IPS-18a (cell line): ENCODE measurements around the gene RAB28.
"Not testable (repeated sequence)": the region's sequence is repeated elsewhere in the genome, so short reads cannot be mapped to it uniquely, and the experiment has no call there.

ENCODE experiments used
- H3K27ac ChIP-seq: one replicate; pipeline ENCODE4 v1.5.1; 2013; ENCODE audit warnings: low read length
- H3K27me3 ChIP-seq: one replicate; pipeline ENCODE4 v1.6.1; 2013; ENCODE audit warnings: mild to moderate bottlenecking, low read length; ENCODE audit not compliant: control insufficient read depth, insufficient read depth
- H3K36me3 ChIP-seq: one replicate; pipeline ENCODE4 v1.6.1; 2013; ENCODE audit warnings: low read depth, low read length; ENCODE audit not compliant: control insufficient read depth
- H3K4me1 ChIP-seq: one replicate; pipeline ENCODE4 v1.6.1; 2013; ENCODE audit warnings: low read depth, low read length; ENCODE audit not compliant: control insufficient read depth
- H3K4me3 ChIP-seq: one replicate; pipeline ENCODE4 v1.5.1; 2013; ENCODE audit warnings: low read length
- H3K9ac ChIP-seq: one replicate; pipeline ENCODE4 v1.6.1; 2013; ENCODE audit warnings: mild to moderate bottlenecking, low read length, moderate library complexity
- H3K9me3 ChIP-seq: one replicate; pipeline ENCODE4 v1.6.1; 2013; ENCODE audit warnings: low read depth, low read length; ENCODE audit not compliant: control insufficient read depth

RAB28 gene

GRCh38 chr4:13399257-13399656 lies 84.9 kb downstream of the RAB28 start:
- no peak overlapping the region for H3K4me3 ChIP-seq
- H3K4me1 ChIP-seq = no peaks in the 10 kb centered on the region
- H3K36me3 ChIP-seq = no peaks in the 10 kb centered on the region

GRCh38 chr4:13396161-13396560 lies 88.0 kb downstream of the RAB28 start:
- Histone ChIP-seq H3K9me3 (no peaks in the 10 kb centered on the region), H3K36me3 (no peaks in the 10 kb centered on the region), H3K4me1 (no peaks in the 10 kb centered on the region), H3K27ac (no peak overlapping the region), H3K4me3 (no peak overlapping the region), H3K27me3 (no peaks in the 10 kb centered on the region), H3K9ac (no peak overlapping the region)

More at GRCh38 chr4:13399257-13399656, 84.9 kb downstream of the RAB28 start:
- Histone ChIP-seq H3K27ac (no peak overlapping the region), H3K9ac (no peak overlapping the region), H3K9me3 (no peaks in the 10 kb centered on the region), H3K27me3 (no peaks in the 10 kb centered on the region)

GRCh38 chr4:13389901-13390300 lies 94.2 kb downstream of the RAB28 start:
- not testable (repeated sequence) for H3K36me3 ChIP-seq, H3K27ac ChIP-seq, H3K4me1 ChIP-seq, H3K4me3 ChIP-seq, H3K9me3 ChIP-seq, H3K9ac ChIP-seq, H3K27me3 ChIP-seq

- Histone ChIP-seq H3K36me3 (no peaks in the 10 kb centered on the region), H3K27ac (no peak overlapping the region), H3K9ac (no peak overlapping the region), H3K9me3 (no peaks in the 10 kb centered on the region), H3K4me1 (no peaks in the 10 kb centered on the region), H3K27me3 (no peaks in the 10 kb centered on the region), H3K4me3 (no peak overlapping the region)
Observed at GRCh38 chr4:13386405-13387107, 97.6 kb downstream of the RAB28 start.

GRCh38 chr4:13384055-13384454 lies 100.1 kb downstream of the RAB28 start:
- Histone ChIP-seq H3K27me3 (no peaks in the 10 kb centered on the region), H3K27ac (no peak overlapping the region), H3K36me3 (no peaks in the 10 kb centered on the region), H3K4me1 (no peaks in the 10 kb centered on the region), H3K9ac (no peak overlapping the region), H3K4me3 (no peak overlapping the region), H3K9me3 (no peaks in the 10 kb centered on the region)

- no peak overlapping the region for H3K27ac ChIP-seq
- no peaks in the 10 kb centered on the region for H3K9me3 ChIP-seq
- H3K4me1 ChIP-seq = no peaks in the 10 kb centered on the region
- H3K9ac ChIP-seq = no peak overlapping the region
- H3K36me3 ChIP-seq = no peaks in the 10 kb centered on the region
- H3K4me3 ChIP-seq = no peak overlapping the region
- H3K27me3 ChIP-seq = no peaks in the 10 kb centered on the region
Observed at GRCh38 chr4:13378973-13379759, 105.0 kb downstream of the RAB28 start.

- Histone ChIP-seq H3K4me1 (no peaks in the 10 kb centered on the region), H3K9ac (no peak overlapping the region), H3K27ac (no peak overlapping the region), H3K36me3 (no peaks in the 10 kb centered on the region), H3K9me3 (no peaks in the 10 kb centered on the region), H3K27me3 (no peaks in the 10 kb centered on the region), H3K4me3 (no peak overlapping the region)
Observed at GRCh38 chr4:13371048-13371447, 113.1 kb downstream of the RAB28 start.

- Histone ChIP-seq H3K9me3 (no peaks in the 10 kb centered on the region), H3K4me1 (no peaks in the 10 kb centered on the region), H3K27me3 (no peaks in the 10 kb centered on the region), H3K4me3 (no peak overlapping the region), H3K36me3 (peaks cover 3% of the 10 kb centered on the region), H3K27ac (no peak overlapping the region), H3K9ac (no peak overlapping the region)
Observed at GRCh38 chr4:13368217-13368616, 115.9 kb downstream of the RAB28 start.

GRCh38 chr4:13367691-13368090 lies 116.4 kb downstream of the RAB28 start:
- Histone ChIP-seq H3K4me3 (no peak overlapping the region), H3K27me3 (no peaks in the 10 kb centered on the region), H3K9ac (no peak overlapping the region), H3K27ac (no peak overlapping the region), H3K36me3 (peaks cover 3% of the 10 kb centered on the region), H3K9me3 (no peaks in the 10 kb centered on the region), H3K4me1 (no peaks in the 10 kb centered on the region)

GRCh38 chr4:13367244-13367643 lies 116.9 kb downstream of the RAB28 start:
- H3K4me3 ChIP-seq = no peak overlapping the region
- H3K27ac ChIP-seq = no peak overlapping the region
- H3K9me3 ChIP-seq = no peaks in the 10 kb centered on the region

GRCh38 chr4:13365195-13365594 lies 118.9 kb downstream of the RAB28 start:
- H3K27ac ChIP-seq = no peak overlapping the region
- peaks cover 3% of the 10 kb centered on the region for H3K36me3 ChIP-seq
- H3K4me1 ChIP-seq = peaks cover 7% of the 10 kb centered on the region
- H3K4me3 ChIP-seq = no peak overlapping the region
- H3K27me3 ChIP-seq = no peaks in the 10 kb centered on the region
- H3K9me3 ChIP-seq = no peaks in the 10 kb centered on the region
- no peak overlapping the region for H3K9ac ChIP-seq

More at GRCh38 chr4:13367244-13367643, 116.9 kb downstream of the RAB28 start:
- Histone ChIP-seq H3K27me3 (no peaks in the 10 kb centered on the region), H3K4me1 (no peaks in the 10 kb centered on the region), H3K9ac (no peak overlapping the region), H3K36me3 (peaks cover 3% of the 10 kb centered on the region)

- Histone ChIP-seq H3K27me3 (no peaks in the 10 kb centered on the region), H3K36me3 (peaks cover 3% of the 10 kb centered on the region), H3K4me3 (no peak overlapping the region), H3K4me1 (peaks cover 7% of the 10 kb centered on the region), H3K27ac (no peak overlapping the region), H3K9ac (no peak overlapping the region), H3K9me3 (no peaks in the 10 kb centered on the region)
Observed at GRCh38 chr4:13364653-13365052, 119.5 kb downstream of the RAB28 start.
